A172 (cell line): ENCODE data around the gene KRTAP4-4. TPM values are rescaled to one million over a fixed set of nuclear protein-coding genes. Genes with fewer than 3 reads are reported as not detected.
"Not testable (repeated sequence)": the region's sequence is repeated elsewhere in the genome, so short reads cannot be mapped to it uniquely, and the experiment has no call there.

ENCODE experiments used
- DNase-seq: peaks from one replicate; pipeline ENCODE4 v3.0.0-alpha.2; 2015; ENCODE audit warnings: low spot score
- total RNA-seq: library from RNA; depleted of rRNA; stranded (reverse); fragments of >200 nt; shearing (Covaris generic); gene quantifications from 2 replicates; pipeline ENCODE4 v1.2.3, GENCODE V29; 2014; rRNA removed

The KRTAP4-4 gene
- not detected in 2 replicates for total RNA-seq

DNA sequence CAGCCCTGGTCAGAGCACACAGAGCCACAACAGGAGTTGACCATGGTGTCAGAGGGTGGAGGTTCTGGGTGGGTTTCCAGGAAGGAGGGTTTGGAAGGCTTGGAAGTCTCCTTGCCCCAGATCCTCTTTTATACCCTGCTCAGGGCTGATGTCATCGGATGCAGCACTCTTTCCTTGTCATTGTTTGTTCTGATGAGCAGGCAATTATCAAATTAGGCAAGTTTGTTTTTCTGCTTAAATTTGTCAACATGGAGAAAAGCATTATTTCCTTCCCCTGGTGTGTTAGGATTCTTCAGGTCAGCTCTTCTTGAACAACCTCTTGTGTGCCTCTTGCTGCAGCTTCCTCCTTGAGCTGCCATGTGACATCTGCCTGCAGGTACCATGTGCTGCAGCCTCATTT, at the start of gene KRTAP4-4:
Gene KRTAP4-4, minus strand, starts transcription at position 101 of the 400 bp plus-strand sequence. Its CDS starts 57 bp downstream, at position 44.
- DNase-seq, result no peak

DNA sequence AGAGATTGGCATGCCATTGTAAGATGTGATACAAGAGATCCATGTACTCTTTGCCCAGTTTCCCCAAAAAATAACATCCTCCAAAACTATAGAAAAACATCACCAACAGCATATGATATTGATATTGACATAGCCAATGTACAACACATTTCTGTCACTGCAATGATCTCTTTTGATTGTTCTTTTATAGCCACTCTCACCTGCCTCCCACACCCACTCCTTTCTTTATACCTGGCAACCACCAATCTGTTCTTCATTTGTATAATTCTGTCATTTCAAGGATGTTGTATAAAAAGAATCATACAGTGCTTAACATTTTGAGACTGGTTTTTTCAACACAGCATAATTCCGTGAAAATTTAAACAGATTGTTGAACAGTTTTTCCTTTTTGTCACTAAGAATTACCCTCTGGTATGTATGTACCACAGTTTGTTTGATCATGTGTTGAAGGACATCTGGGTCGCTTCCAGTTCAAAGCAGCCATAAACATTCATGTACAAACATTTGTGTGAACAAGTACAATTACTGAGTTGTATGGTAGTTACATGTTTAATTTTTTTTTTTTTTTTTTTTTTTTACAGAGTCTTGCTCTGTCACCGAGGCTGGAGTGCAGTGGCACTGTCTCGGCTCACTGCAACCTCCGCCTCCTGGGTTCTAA, 39.0 kb upstream of the KRTAP4-4 start:
- DNase-seq, result no peak

DNA sequence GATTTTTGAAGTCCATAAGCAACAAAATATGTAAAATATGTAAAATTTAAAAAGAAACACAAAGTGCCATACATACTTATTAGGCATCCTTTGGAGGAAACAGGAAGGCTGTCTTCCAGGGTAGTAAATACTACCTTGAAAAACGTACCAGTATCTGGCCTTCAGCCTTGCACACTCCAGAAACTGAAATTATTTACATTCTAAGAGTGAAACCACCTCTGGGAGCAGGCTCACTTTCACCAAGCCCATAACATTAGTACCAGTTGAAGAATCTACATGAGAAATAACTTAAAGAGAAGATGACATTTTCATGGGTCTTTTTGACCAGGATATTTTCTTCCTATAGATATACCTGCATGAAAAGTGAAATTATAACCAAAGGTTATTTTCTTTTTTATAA, 35.5 kb upstream of the KRTAP4-4 start:
- no peak for DNase-seq

DNA sequence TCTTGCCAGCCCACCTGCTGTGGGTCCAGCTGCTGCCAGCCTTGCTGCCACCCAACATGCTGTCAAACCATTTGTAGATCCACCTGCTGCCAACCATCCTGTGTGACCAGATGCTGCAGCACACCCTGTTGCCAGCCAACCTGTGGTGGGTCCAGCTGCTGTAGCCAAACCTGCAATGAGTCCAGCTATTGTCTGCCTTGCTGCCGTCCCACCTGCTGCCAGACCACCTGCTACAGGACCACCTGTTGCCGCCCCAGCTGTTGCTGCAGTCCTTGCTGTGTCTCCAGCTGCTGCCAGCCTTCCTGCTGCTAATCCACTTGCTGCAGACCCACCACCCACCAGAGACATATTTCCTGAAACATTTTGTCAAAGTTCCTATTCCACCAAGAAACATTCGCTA, 29.8 kb upstream of the KRTAP4-4 start:
- no peak for DNase-seq

DNA sequence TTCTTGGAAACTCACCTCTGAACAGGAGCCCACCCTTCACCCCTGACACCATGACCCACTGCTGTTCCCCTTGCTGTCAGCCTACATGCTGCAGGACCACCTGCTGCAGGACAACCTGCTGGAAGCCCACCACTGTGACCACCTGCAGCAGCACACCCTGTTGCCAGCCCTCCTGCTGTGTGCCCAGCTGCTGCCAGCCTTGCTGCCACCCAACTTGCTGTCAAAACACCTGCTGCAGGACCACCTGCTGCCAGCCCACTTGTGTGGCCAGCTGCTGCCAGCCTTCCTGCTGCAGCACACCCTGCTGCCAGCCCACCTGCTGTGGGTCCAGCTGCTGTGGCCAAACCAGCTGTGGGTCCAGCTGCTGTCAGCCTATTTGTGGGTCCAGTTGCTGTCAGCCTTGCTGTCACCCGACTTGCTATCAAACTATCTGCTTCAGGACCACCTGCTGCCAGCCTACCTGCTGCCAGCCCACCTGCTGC, 29.3 kb upstream of the KRTAP4-4 start, which contains the start of gene KRTAP9-1:
Gene KRTAP9-1, plus strand, starts transcription at position 51 of the 482 bp plus-strand sequence. Its CDS starts 0 bp downstream, at position 51.
- not testable (repeated sequence) for DNase-seq

DNA sequence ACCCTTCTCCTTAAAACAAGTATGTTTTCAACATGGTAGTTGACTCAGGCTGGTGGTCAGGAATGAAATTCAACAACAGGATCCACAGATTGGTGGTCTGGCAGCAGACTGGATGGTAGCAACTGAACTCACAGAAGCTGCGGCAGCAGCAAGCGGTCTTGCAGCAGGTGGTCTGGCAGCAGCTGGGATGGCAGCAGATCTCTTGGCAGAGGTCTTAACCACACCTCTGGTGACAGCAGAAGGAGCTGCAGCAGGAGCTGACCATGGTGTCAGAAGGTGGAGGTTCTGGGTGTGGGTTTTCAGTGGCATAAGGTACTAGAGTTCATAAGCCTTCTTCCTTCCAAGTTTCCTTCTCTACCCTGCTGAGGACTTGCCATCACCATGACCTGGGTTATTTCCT, 26.3 kb upstream of the KRTAP4-4 start:
- no peak for DNase-seq

DNA sequence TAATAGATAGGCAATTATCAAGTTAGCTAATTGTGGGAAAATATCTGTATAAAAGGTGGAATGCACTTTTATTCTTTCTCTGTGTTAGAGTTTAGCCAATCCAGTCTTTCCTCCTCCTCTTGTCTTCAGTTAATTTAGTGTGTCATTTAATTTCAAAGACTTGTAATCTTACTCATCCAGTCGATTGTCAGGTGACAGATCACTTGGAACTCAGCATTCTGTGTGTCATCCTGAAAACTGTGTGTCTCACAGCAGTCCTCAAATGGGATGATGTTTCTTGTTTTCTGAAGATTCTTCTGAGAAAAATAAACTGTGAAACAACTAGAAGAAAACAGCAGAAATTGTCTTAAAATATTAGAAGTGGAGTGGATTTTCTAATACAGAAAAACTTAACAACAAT, 24.5 kb upstream of the KRTAP4-4 start:
- DNase-seq, result no peak

DNA sequence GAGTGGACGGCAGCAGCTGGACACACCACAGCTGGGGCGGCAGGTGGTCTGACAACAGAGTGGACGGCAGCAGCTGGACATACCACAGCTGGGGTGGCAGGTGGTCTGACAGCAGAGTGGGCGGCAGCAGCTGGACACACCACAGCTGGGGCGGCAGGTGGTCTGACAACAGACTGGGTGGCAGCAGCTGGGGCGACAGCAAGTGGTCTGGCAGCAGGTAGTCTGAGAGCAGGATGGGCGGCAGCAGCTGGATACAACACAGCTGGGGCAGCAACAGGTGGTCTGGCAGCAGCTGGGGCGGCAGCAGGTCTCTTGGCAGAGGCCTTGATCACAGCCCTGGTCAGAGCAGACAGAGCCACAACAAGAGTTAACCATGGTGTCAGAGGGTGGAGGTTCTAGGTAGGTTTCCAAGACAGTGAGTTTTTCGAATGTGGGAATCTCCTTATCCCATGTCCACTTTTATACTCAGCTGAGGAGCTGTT, 24.0 kb upstream of the KRTAP4-4 start, which contains the start of gene KRTAP4-1:
Gene KRTAP4-1, minus strand, starts transcription at position 432 of the 482 bp plus-strand sequence. Its CDS starts 57 bp downstream, at position 375.
- no peak for DNase-seq

DNA sequence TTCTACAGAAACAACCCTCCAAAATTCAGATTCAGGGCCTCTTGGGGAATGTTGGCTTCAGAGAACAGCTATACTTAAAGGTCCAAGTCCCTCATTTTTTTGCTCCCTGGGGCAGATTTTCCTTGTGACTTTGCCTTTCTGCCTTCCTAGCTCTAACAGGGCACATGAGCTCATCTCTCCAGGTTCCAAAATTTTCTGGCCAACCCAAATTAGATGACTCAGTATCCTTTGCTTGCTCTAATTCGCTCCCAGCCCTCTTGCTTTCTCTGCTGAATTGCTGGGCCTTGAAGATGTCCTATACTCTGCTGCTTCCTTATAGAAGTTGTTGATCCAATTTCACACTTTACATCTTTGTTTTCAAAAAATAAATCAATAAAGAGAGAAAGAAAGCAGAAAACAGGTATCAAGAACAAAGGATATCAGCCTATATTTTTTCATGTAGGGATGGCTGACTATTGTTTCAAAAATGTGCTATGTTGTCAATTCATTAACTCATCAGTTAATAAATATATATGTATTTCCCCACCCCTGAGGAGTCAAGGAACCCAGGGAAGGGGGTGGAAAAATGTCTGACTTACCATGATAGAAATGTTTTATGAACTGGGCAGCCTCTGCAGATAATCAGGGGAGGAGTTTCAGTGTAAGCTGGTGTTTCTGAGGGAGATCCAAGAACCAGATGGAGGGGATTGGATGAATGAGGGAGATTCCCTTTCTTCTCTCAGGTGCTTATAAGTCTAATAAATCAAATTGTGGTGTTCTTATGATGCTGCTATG, 18.5 kb upstream of the KRTAP4-4 start:
- DNase-seq, result no peak

DNA sequence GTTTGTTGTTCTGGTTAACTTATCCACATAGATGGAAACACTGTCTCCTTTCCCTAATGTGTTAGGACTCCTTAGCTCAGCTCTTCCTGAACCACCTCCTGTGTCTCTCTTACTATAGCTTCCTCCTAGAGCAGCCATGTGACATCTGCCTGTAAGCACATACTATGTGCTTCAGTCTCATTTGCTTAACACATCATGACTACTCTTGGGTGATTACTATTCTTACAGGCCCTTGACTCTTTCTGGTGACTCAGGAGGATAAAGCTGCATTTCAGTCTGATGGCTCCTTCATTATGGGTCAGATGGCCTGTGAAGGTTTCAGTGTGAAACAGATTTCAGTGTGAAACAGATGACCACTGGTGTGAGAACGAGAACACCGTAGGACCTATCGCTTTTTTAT, 17.8 kb upstream of the KRTAP4-4 start:
- peak; percentile 10 for DNase-seq

DNA sequence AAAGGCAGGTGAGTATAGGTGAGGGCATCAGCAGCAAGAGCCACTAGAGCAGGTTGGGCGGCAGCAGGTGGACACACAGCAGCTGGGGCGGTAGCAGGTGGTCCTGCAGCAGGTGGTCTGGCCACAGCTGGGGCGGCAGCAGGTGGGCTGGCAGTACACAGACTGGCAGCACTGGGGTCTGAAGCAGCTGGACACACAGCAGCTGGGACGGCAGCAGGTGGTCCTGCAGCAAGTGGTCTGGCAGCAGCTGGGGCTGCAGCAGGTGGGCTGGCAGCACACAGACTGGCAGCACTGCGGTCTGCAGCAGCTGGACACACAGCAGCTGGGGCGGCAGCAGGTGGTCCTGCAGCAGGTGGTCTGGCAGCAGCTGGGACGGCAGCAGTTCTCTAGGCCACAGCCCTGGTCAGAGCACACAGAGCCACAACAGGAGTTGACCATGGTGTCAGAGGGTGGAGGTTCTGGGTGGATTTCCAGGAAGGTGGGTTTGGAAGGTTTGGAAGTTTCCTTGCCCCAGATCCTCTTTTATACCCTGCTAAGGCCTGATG, 17.3 kb upstream of the KRTAP4-4 start, which contains the start of gene KRTAP4-2:
Gene KRTAP4-2, minus strand, starts transcription at position 495 of the 545 bp plus-strand sequence. Its CDS starts 57 bp downstream, at position 438.
- no peak for DNase-seq

DNA sequence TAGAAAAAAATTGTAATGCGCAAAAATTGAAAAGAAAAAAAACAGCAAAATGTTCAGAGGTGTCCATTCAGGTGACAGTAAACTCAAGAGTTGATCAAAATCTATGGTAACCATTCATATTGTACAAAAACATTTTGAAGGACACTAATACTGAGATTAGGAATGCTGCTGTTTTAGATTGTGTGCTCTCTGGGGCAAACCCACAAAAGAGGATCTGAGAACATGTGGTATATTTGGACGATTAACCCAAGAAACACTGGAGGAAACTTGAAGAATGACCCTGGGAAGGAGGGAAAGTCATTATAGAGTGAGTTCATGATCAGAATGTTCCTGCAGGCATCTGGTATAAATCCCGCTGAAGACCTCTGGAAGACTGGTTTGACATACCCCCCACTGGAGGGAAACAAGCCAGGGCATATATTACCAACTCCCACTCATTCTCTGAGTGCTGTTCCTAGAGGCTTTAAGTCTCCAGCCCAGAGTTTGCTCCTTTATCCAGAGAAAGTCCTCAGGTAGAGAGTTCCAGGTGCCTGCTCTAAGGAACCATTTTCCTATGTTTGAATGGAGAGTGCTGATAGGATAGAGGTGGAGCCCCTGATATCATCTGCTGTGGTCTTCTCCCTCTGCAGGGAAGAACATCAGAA, 16.3 kb upstream of the KRTAP4-4 start:
- no peak for DNase-seq

DNA sequence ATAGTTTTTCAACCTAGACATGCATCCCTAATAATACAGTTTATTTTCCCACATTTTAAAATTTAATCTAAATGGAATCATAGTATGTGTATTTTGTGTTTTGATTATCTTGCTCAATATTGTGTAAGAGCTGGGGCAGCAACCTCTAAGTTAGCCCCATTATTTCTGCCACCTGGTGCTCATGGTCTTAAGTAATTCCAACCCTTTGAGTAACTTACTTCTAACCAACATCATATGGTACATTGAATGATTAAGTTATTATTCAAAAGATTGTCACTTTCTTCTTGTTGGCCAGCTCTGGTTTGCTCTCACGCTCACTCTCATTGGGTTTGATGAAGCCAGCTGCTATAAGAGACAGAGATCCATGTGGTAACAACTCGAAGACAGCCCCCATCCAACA, 11.3 kb upstream of the KRTAP4-4 start:
- no peak for DNase-seq

DNA sequence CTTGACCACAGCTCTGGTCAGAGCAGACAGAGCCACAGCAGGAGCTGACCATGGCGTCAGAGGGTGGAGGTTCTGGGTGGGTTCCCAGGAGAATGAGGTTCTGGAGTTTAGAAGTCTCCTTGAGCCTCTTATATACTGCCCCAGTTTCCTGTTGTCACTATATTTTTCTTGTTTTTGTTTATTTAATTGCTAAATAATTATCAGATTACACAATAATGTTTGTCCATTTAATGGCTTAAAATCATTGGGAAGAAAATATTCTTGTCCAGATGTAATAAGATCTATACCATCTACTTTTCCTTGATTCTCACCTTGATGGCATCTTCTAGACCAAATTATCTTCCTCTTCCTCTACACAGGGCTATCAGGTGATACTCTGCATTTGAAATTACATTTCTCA, 7.6 kb upstream of the KRTAP4-4 start, which contains the start of gene KRTAP4-3:
Gene KRTAP4-3, minus strand, starts transcription at position 101 of the 400 bp plus-strand sequence. Its CDS starts 49 bp downstream, at position 52.
- no peak for DNase-seq

DNA sequence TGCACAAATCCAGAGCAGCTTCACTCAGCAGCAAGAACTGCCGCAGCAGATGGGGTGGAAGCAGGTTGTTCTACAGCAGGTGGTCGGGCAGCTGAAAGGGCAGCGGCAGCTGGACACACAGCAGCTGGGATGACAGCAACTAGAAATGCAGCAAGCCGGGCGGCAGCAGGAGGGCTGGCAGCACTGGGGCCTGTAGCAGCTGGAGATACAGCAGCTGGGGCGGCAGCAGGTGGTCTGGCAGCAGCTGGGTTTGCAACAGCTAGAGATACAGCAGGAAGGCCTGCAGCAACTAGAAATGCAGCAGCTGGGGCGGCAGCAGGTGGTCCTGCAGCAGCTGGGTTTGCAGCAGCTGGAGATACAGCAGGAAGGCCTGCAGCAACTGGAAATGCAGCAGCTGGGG, 7.0 kb upstream of the KRTAP4-4 start:
- no peak for DNase-seq

DNA sequence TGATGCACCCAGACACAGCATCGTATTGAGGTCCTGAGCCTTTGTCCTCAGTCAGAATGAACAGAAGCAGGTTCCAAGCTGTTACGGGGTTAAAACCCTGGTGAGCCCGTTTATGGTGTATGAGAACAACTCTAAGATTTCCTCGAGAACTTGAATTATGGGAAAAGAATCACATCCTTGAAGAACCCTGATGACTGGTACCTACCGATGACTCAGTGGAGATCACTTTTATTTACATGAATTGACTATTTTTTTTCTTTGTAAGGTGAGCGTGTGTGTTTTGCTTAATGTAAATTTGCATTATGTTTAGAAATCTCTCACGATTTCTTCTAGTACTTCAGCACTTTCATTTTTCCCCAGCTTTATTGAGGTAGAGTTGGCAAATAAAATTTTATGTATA, 3.3 kb upstream of the KRTAP4-4 start:
- DNase-seq, result no peak

DNA sequence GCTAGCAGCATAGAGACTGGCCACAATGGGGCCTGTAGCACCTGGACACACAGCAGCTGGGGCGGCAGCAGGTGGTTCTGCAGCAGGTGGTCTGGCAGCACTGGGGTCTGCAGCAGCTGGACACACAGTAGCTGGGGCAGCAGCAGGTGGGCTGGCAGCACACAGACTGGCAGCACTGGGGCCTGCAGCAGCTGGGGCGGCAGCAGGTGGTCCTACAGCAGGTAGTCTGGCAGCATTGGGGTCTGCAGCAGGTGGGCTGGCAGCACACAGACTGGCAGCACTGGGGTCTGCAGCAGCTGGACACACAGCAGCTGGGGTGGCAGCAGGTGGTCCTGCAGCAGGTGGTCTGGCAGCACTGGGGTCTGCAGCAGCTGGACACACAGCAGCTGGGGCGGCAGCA, 358 bp downstream of the KRTAP4-4 start:
- DNase-seq, result not testable (repeated sequence)

DNA sequence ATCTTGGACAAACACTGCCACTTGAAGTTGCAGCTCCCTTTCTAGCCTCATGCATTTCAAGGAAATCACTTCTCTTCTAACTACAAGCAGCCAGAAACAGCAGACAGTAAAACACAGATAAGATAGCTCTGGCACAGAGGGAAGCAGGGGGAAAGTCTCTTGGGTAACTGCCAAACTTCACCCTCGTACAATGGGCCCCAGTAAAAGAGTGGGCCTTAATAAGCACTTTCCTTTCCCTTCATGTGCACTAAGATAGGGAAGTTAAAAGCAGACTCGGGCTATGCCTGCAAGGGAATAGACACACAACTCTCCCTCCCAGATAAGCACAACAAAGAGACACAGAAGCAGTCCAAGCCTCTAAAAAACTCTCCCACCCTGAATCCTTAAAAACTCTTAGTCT, 6.7 kb downstream of the KRTAP4-4 start:
- no peak for DNase-seq

DNA sequence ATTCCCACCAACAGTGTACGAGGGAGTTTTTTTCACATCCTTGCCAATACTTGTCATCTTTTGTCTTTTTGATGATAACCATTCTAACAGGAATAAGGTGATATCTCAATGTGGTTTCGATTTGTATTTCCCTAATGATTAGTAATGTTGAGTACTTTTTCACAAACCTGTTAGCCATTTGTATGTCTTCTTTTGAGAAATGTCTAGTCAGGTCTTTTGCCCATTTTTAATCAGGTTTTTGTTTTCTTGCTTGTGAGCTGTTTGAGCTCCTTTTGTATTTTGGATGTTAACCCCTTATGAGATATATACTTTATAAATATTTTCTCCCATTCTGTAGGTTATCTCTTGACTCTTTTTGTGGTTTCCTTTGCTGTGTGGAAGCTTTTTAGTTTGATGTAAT, 9.0 kb downstream of the KRTAP4-4 start:
- DNase-seq, result no peak

DNA sequence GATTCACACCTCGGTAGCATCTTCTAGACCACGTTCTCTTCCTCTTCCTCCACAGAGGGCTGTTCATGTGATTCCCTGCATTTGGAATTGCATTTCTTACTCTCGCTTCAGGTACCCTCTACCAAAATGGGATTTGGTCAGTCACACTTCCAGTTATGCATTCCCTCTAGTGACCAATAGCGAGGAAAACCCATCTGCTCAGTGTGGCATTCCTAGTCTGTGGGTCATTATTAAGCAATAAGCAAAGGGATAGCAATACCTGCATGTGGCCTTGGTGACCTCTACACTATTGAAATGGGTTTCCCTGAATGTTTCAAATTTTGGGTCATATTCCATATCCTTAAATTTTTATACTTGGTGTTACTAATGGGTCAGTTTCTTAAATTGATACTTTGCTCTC, 10.5 kb downstream of the KRTAP4-4 start:
- no peak for DNase-seq

DNA sequence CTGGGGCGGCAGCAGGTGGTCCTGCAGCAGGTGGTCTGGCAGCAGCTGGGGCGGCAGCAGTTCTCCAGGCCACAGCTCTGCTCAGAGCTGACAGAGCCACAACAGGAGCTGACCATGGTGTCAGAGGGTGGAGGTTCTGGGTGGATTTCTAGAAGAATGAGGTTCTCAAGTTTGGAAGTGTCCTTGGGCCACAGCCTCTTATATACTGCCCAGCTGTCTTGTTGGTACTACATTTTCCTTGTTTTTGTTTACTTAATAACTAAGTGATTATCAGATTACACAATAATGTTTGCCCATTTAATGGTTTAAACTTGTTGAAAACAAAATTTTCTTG, 10.9 kb downstream of the KRTAP4-4 start, which contains the start of gene KRTAP4-5:
Gene KRTAP4-5, minus strand, starts transcription at position 174 of the 334 bp plus-strand sequence. Its CDS starts 58 bp downstream, at position 116.
- DNase-seq, result no peak
